Mammary epithelial cell (primary cell): Measurements from ENCODE around the gene VCPKMT.

Experiments
- EZH2 ChIP-seq: IDR thresholded peaks from 2 replicates; pipeline ENCODE4 v1.6.1; 2012; ENCODE audit warnings: low read length, inconsistent platforms, borderline replicate concordance
- TF ChIP-seq, protein P1 (sequence below), 2 donors: IDR thresholded peaks in 1 of 2; conservative IDR thresholded peaks in 1 of 2; 2 replicates each; pipeline ENCODE4 v1.5.1; 2011 to 2012; ENCODE audit warnings: inconsistent platforms in 2 of 2, low read length in 2 of 2, mild to moderate bottlenecking in 2 of 2, control low read depth in 1 of 2, low read depth in 1 of 2; ENCODE audit not compliant: insufficient read depth in 1 of 2; ENCODE audit errors: extremely low read depth in 1 of 2

DNA sequence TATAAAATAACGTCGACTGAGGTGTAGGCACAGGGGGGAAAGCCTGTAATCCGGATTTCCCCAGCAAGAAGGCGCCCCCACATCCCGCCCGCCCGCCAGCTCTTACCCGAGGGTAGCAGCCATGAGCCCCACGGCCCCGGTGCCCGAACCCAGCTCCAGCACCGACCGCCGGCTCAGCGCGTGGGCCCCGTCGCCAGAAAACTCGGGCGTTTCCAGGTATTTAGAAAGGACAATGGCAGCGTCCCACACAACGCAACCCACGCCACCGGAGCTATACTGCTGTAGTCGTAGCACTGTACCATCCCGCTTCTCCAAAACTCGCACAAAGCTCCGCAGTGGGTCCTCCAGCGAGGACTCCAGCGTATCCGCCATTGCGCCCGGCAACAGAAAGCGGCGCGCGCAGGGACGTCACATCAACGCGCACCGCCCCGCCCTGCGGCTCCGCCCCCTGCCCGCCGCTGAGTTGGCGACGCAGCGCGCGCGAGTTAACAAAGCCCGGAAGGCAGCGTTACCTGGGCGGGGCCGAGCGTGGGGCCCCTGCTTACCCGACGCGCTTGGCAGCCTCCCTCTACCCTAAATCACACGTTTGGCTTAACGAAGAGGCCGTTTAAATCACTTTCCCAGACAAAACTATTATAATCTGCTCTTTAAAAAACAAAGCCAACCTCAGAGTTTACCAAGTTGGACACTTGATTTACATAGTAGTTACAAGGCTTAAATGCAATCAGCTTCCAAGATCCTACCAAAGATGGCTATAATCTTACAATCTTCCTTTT is at the start of gene VCPKMT:
- TF ChIP-seq, protein P1, sequence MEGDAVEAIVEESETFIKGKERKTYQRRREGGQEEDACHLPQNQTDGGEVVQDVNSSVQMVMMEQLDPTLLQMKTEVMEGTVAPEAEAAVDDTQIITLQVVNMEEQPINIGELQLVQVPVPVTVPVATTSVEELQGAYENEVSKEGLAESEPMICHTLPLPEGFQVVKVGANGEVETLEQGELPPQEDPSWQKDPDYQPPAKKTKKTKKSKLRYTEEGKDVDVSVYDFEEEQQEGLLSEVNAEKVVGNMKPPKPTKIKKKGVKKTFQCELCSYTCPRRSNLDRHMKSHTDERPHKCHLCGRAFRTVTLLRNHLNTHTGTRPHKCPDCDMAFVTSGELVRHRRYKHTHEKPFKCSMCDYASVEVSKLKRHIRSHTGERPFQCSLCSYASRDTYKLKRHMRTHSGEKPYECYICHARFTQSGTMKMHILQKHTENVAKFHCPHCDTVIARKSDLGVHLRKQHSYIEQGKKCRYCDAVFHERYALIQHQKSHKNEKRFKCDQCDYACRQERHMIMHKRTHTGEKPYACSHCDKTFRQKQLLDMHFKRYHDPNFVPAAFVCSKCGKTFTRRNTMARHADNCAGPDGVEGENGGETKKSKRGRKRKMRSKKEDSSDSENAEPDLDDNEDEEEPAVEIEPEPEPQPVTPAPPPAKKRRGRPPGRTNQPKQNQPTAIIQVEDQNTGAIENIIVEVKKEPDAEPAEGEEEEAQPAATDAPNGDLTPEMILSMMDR (conservative IDR thresholded peaks at IDR 0.05 in 1 of 2, IDR thresholded peaks at IDR 0.05 in 1 of 2; ENCODE audit: extremely low read depth in 1 of 2, insufficient read depth in 1 of 2, low read depth in 1 of 2, low read length in 2 of 2): no peak
- no peak for TF ChIP-seq EZH2
